Endothelial cell of umbilical vein (primary cell): Measurements from ENCODE around the gene VPS45. TPM values are rescaled to one million over a fixed set of nuclear protein-coding genes. Genes with fewer than 3 reads are reported as not detected.

Experiments
- BruUV-seq: library from RNA; stranded (reverse); fragments of 400-500 nt; replicated peaks from 2 replicates; lab custom pipeline; 2021; lab: Mats Ljungman, UMichigan
- CTCF ChIA-PET: fragments of 300-600, 350-600 bp; sonication (Branson Sonifier 250); formaldehyde crosslinking; loops from one replicate; lab custom pipeline; 2021; ENCODE audit warnings: antibody characterized with exemption, inconsistent platforms; lab: Charles Lee
- POLR2A ChIA-PET: fragments of 300-600, 350-600 bp; sonication (Branson Sonifier 250); formaldehyde crosslinking; loops from one replicate; lab custom pipeline; 2021; ENCODE audit warnings: antibody characterized with exemption, inconsistent platforms; lab: Charles Lee
- DNase-seq: peaks from one replicate; pipeline ENCODE4 v3.0.0-alpha.2; 2011; ENCODE audit warnings: low read depth, low spot score
- FAIRE-seq: peaks from 2 replicates; lab custom pipeline; 2011; peaks lifted over from hg19 to GRCh38; lab: Jason Lieb, UNC
- H2AFZ ChIP-seq: 2 replicates; pipeline ENCODE4 v1.6.0; 2012; ENCODE audit warnings: low read depth, low read length, control low read depth, inconsistent platforms
- H3K27ac ChIP-seq: 2 replicates; pipeline ENCODE4 v1.5.1; 2011; ENCODE audit warnings: low read depth, mild to moderate bottlenecking, control low read depth, low read length, moderate library complexity; ENCODE audit not compliant: insufficient read depth
- H3K27me3 ChIP-seq, 2 experiments: 2 replicates each; pipeline versions ENCODE4 v1.6.0 to v1.6.1; 2011; ENCODE audit warnings: low read length in 2 of 2, mixed read lengths in 1 of 2; ENCODE audit not compliant: control insufficient read depth in 2 of 2, insufficient read depth in 2 of 2
- H3K36me3 ChIP-seq, 2 experiments: 2 replicates in 1 of 2; 3 replicates in 1 of 2; pipeline ENCODE4 v1.5.1; 2011; ENCODE audit warnings: low read length in 2 of 2, mild to moderate bottlenecking in 1 of 2, moderate library complexity in 1 of 2; ENCODE audit not compliant: control insufficient read depth in 2 of 2, insufficient read depth in 2 of 2; ENCODE audit errors: extremely low read depth in 1 of 2
- H3K4me1 ChIP-seq: 3 replicates; pipeline ENCODE4 v1.5.1; 2011; ENCODE audit warnings: mild to moderate bottlenecking, low read length; ENCODE audit not compliant: control insufficient read depth, insufficient read depth; ENCODE audit errors: extremely low read depth
- H3K4me2 ChIP-seq: 2 replicates; pipeline ENCODE4 v1.6.1; 2011; ENCODE audit warnings: low read length, control low read depth, mixed read lengths; ENCODE audit not compliant: insufficient read depth
- H3K4me3 ChIP-seq, 3 experiments: fragments of 200-600 bp in 1 of 3; sonication (generic), shearing (Covaris generic) in 1 of 3; replicated peaks in 1 of 3; 2 replicates each; pipeline ENCODE4 v1.5.1; 2011 to 2016; ENCODE audit warnings: control low read depth in 3 of 3, low read length in 3 of 3, mild to moderate bottlenecking in 2 of 3, inconsistent platforms in 1 of 3, low read depth in 1 of 3, moderate library complexity in 1 of 3; ENCODE audit not compliant: insufficient read depth in 1 of 3
- H3K79me2 ChIP-seq: 2 replicates; pipeline ENCODE4 v1.6.0; 2012; ENCODE audit warnings: low read length, inconsistent platforms; ENCODE audit not compliant: control insufficient read depth, insufficient read depth
- H3K9ac ChIP-seq: replicated peaks from 2 replicates; pipeline ENCODE3; 2011; ENCODE audit warnings: low read length, control low read depth; ENCODE audit not compliant: insufficient read depth; ENCODE audit errors: extremely low read depth
- H3K9me1 ChIP-seq: replicated peaks from 3 replicates; pipeline ENCODE4 v1.6.0; 2011; ENCODE audit warnings: mild to moderate bottlenecking, low read length; ENCODE audit not compliant: control insufficient read depth, insufficient read depth; ENCODE audit errors: extremely low read depth
- H3K9me3 ChIP-seq: replicated peaks from 2 replicates; pipeline ENCODE4 v1.5.1; 2012; ENCODE audit warnings: low read length, inconsistent platforms; ENCODE audit not compliant: control insufficient read depth, insufficient read depth
- H4K20me1 ChIP-seq: replicated peaks from 2 replicates; pipeline ENCODE3; 2011; ENCODE audit warnings: mild to moderate bottlenecking, low read length; ENCODE audit not compliant: control insufficient read depth, insufficient read depth; ENCODE audit errors: extremely low read depth
- EZH2 ChIP-seq: IDR thresholded peaks from 2 replicates; pipeline ENCODE4 v1.6.1; 2012; ENCODE audit warnings: borderline replicate concordance, low read depth, mild to moderate bottlenecking, moderate library complexity, low read length, inconsistent platforms; ENCODE audit not compliant: severe bottlenecking
- FOS ChIP-seq: IDR thresholded peaks from 2 replicates; pipeline ENCODE4 v1.6.1; 2011; ENCODE audit warnings: mild to moderate bottlenecking, low read length, moderate library complexity, borderline replicate concordance; ENCODE audit not compliant: insufficient read depth
- GATA2 ChIP-seq: IDR thresholded peaks from 2 replicates; pipeline ENCODE4 v1.7.0; 2011; ENCODE audit warnings: low read depth, mild to moderate bottlenecking, moderate library complexity, mixed read lengths, low read length; ENCODE audit not compliant: insufficient read length, insufficient read depth
- JUN ChIP-seq: IDR thresholded peaks from 2 replicates; pipeline ENCODE4 v1.6.1; 2011; ENCODE audit warnings: borderline replicate concordance, low read depth; ENCODE audit not compliant: insufficient read length, insufficient read depth
- MYC ChIP-seq: IDR thresholded peaks from one replicate; pipeline ENCODE4 v1.6.1; 2011; ENCODE audit warnings: mild to moderate bottlenecking, low read depth, low read length
- POLR2A ChIP-seq: IDR thresholded peaks from 2 replicates; pipeline ENCODE4 v1.6.1; 2012; ENCODE audit warnings: low read depth, mild to moderate bottlenecking, control low read depth, low read length
- POLR2AphosphoS5 ChIP-seq: IDR thresholded peaks from 2 replicates; pipeline ENCODE4 v1.6.1; 2012; ENCODE audit warnings: low read depth, mild to moderate bottlenecking, control low read depth, low read length, moderate library complexity; ENCODE audit not compliant: insufficient read depth
- dilution Hi-C: fragments of 300-500 bp; cut with MboI; formaldehyde crosslinking; loops from one replicate; pipeline ENCODE4 v1.15.0; 2019; ENCODE audit warnings: low sequenced_read_pairs; ENCODE audit not compliant: extremely low pct_ligation_motif_present
- intact Hi-C: fragments of 100-400 bp; cut with micrococcal nuclease; formaldehyde crosslinking; loops from one replicate; pipeline ENCODE4 v1.10.0; 2022
- polyA plus RNA-seq, 4 experiments: library from polyadenylated mRNA; depleted of rRNA in 3 of 4; stranded (reverse) in 3 of 4; unstranded in 1 of 4; fragments of >200 nt; gene quantifications; 2 replicates each; pipeline versions ENCODE4 v1.2.1 to v1.2.3, GENCODE V29; 2011 to 2012; ENCODE audit warnings: missing spikeins in 1 of 4
- total RNA-seq: library from RNA; stranded (reverse); gene quantifications from 2 replicates; pipeline ENCODE4 v1.2.3, GENCODE V29; 2021
- TF ChIP-seq, protein P1 (sequence below): IDR thresholded peaks from 2 replicates; pipeline ENCODE4 v1.6.1; 2011; ENCODE audit not compliant: insufficient read depth, insufficient read length
- TF ChIP-seq, protein P2 (sequence below), 2 donors: IDR thresholded peaks; 1 replicate in 1 of 2; 2 replicates in 1 of 2; pipeline ENCODE4 v1.5.1; 2011; ENCODE audit warnings: low read length in 2 of 2, mild to moderate bottlenecking in 2 of 2, moderate library complexity in 2 of 2, control low read depth in 1 of 2, inconsistent platforms in 1 of 2, low read depth in 1 of 2; ENCODE audit not compliant: insufficient read depth in 1 of 2; ENCODE audit errors: extremely low read depth in 1 of 2

Gene VPS45
- total and polyA plus RNA-seq, 2 donors (not counting 3 experiments of a cell fraction or from before 2014, with no cell fraction given) = 24.8 to 43.7 TPM

DNA sequence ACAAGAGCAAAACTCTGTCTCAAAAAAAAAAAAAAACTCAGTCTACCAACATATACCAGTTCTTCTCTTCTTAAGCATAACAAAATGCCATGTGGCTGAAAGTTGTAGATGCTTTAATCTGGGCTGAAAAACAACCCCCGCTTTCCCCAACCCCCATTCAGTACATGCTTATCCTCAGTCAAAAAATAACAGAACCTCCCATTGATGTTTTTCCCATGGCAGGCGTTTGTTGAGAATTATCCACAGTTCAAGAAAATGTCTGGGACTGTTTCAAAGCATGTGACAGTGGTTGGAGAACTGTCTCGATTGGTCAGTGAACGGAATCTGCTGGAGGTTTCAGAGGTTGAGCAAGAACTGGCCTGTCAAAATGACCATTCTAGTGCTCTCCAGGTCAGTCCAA, 14.9 kb downstream of the VPS45 start:
- no peak overlapping the region for H3K4me3 ChIP-seq
- no peak for FAIRE-seq
- H3K27ac ChIP-seq = no peak overlapping the region
- no peaks in the 10 kb centered on the region for H3K4me1 ChIP-seq
- H3K9ac ChIP-seq = no peak overlapping the region
- intact Hi-C loops = no loop called here
- BruUV-seq = no TSS peak
- ChIA-PET CTCF (interaction anchor here (0.9 to 1.3 kb wide), 4 partner anchors 9 to 86 kb away, joined by 3 to 4 read pairs (median 4); no protein-coding TSS in a partner anchor), POLR2A (no interaction called here)
- H3K36me3 ChIP-seq = peaks cover 3 to 26% of the 10 kb centered on the region in 2 experiments
- no peak overlapping the region for H2AFZ ChIP-seq
- TF ChIP-seq EZH2 = no peak
- no peak for TF ChIP-seq POLR2AphosphoS5
- TF ChIP-seq JUN = no peak
- no peak for TF ChIP-seq GATA2
- TF ChIP-seq POLR2A = no peak
- no peak for TF ChIP-seq FOS
- TF ChIP-seq, protein P1, sequence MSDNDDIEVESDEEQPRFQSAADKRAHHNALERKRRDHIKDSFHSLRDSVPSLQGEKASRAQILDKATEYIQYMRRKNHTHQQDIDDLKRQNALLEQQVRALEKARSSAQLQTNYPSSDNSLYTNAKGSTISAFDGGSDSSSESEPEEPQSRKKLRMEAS = no peak
- no peak for TF ChIP-seq MYC
- TF ChIP-seq, protein P2, sequence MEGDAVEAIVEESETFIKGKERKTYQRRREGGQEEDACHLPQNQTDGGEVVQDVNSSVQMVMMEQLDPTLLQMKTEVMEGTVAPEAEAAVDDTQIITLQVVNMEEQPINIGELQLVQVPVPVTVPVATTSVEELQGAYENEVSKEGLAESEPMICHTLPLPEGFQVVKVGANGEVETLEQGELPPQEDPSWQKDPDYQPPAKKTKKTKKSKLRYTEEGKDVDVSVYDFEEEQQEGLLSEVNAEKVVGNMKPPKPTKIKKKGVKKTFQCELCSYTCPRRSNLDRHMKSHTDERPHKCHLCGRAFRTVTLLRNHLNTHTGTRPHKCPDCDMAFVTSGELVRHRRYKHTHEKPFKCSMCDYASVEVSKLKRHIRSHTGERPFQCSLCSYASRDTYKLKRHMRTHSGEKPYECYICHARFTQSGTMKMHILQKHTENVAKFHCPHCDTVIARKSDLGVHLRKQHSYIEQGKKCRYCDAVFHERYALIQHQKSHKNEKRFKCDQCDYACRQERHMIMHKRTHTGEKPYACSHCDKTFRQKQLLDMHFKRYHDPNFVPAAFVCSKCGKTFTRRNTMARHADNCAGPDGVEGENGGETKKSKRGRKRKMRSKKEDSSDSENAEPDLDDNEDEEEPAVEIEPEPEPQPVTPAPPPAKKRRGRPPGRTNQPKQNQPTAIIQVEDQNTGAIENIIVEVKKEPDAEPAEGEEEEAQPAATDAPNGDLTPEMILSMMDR (IDR thresholded peaks at IDR 0.05; ENCODE audit: extremely low read depth in 1 of 2, insufficient read depth in 1 of 2, low read depth in 1 of 2, low read length in 2 of 2) = no peak
- H3K9me1 ChIP-seq = no peaks in the 10 kb centered on the region
- no peaks in the 10 kb centered on the region for H3K79me2 ChIP-seq
- H3K4me2 ChIP-seq = no peak overlapping the region
- H3K9me3 ChIP-seq = no peaks in the 10 kb centered on the region
- no peaks in the 10 kb centered on the region for H3K27me3 ChIP-seq
- DNase-seq = no peak
- dilution Hi-C loops = no loop called here
- no peaks in the 10 kb centered on the region for H4K20me1 ChIP-seq
